Measurements from ENCODE around the gene MMP24OS.
"Not testable (repeated sequence)": the region's sequence is repeated elsewhere in the genome, so short reads cannot be mapped to it uniquely, and the experiment has no call there.

The MMP24OS gene

DNA sequence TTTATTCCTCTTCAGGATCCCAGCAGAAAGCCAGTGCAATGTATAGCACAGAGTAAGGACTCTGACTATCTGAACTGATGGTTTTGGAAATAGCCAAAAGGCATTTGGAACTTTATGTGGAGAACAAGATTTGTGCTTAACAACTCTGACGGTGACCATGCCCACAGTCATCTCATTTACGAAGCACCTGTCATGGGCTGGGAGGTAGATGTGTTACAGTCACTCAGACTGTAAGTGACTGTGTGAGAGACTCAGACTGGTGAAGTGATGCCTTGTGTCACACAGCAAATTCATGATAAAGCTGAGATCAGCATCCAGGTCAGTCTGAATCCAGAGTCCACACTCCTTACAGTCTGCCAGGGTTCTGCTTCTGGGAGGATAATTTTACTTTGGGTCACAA, 38.2 kb upstream of the MMP24OS start:
- no peak for TF ChIP-seq JUND (IDR thresholded peaks at IDR 0.05; ENCODE audit: low read depth)
- in situ Hi-C loops (cut with HindIII; ENCODE audit: low pct_unique_long_range_greater_than_20kb, low sequenced_read_pairs), result no loop called here
- DNase-seq (ENCODE audit: low read depth in 1 of 2, low spot score in 1 of 2), result no peak

DNA sequence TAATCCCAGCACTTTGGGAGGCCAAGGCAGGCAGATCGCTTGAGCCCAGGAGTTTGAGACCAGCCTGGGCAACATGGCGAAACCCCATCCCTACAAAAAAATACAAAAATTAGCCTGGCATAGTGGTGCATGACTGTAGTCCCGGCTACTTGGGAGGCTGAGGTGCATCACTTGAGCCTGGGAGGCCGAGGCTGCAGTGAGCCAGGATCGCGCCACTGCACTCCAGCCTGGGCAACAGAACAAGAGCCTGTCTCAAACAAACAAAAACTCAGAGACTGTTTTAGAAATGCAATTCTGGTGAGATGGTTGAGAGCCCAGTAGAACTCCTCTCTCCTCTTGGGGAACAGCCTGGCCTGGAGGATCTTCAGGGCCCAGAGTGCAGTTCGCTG, 37.7 kb upstream of the MMP24OS start:
- in situ Hi-C loops (cut with HindIII; ENCODE audit: low pct_unique_long_range_greater_than_20kb, low sequenced_read_pairs); DNase-seq (ENCODE audit: low read depth in 1 of 2, low spot score in 1 of 2): not testable (repeated sequence)

DNA sequence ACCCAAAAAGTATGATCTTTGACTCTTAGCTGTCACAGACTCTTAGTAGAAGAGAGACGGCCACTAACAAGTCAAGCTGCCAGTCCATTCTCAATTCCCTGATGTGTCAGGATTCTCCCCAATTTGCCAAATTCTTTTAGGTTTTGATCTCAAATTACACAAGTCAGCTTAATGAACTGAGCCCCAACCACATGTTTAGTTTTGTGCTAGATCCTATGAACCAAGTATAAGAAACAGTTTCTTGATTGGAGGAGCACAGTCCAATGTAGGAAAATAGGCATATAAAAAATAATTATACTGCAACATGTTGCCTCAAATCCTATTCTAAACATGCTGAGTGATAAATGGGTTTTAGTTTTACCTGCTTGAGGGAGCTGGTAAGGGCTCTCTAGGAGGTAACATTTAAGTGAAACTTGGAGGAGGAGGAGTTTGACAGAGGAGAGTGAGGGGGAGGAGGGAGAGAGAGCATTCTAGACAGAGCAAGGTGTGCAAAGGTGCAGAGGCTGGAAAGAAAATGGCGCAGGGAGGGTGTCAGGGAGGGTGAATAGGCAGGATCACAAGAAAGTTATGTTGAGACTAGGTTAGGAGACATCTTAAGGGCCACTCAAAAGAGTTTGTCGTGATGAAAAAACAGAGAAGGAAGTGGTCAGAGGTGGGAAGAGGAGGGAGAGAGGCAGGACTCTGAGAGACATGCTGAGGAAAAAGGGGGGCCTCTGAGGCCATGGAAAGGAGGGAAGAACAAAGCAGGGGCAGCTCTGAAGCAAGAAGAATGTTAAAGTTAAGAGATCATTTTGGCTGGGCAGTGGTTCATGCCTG, 37.1 kb upstream of the MMP24OS start:
- no peak for TF ChIP-seq JUND (IDR thresholded peaks at IDR 0.05; ENCODE audit: low read depth)
- in situ Hi-C loops (cut with HindIII; ENCODE audit: low pct_unique_long_range_greater_than_20kb, low sequenced_read_pairs), result no loop called here
- no peak for DNase-seq (ENCODE audit: low read depth in 1 of 2, low spot score in 1 of 2)

DNA sequence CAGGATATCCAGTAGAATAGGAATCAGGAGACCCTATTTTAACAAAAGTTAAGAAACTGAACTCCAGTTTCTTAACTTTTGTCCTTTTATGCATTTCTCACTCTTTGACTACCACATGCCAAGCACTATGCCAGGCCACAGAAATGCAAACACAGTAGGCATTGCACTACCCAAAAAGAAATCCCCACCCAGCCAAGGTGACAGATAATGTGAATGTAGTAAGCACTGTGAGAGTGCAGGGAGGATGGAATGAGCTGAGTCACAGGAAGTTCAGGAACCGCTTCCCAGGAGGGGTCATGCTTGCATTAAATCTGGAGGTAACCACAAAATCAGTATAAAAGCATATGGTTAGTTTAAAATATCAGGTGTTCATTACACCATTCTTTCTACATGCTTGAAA, 34.4 kb upstream of the MMP24OS start:
- in situ Hi-C loops (cut with HindIII; ENCODE audit: low pct_unique_long_range_greater_than_20kb, low sequenced_read_pairs), result no loop called here
- DNase-seq (ENCODE audit: low read depth in 1 of 2, low spot score in 1 of 2), result no peak

DNA sequence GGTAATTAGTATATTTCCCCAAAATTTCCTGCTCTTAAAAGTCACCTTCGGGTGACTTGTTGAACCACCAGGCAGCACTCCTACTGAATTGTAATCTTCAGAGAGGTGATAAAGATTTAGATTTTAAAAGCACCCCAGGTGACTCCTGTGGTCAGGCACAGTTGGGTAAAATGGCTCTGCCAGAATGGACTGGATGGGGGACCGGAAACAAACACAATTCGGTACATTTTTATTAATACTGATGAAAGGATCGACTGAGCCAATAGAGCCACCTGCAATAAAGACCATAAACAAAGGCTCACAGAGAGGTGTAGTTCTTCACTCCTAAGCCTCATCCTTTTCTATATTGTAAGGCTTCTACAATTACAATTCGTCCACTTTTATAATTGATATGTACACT, 33.9 kb upstream of the MMP24OS start:
- no peak for TF ChIP-seq JUND (IDR thresholded peaks at IDR 0.05; ENCODE audit: low read depth)
- no peak for DNase-seq (ENCODE audit: low read depth in 1 of 2, low spot score in 1 of 2)
- in situ Hi-C loops (cut with HindIII; ENCODE audit: low pct_unique_long_range_greater_than_20kb, low sequenced_read_pairs), result no loop called here

More for the DNA sequence above, 34.4 kb upstream of the MMP24OS start:
- no peak for TF ChIP-seq JUND (IDR thresholded peaks at IDR 0.05; ENCODE audit: low read depth)

DNA sequence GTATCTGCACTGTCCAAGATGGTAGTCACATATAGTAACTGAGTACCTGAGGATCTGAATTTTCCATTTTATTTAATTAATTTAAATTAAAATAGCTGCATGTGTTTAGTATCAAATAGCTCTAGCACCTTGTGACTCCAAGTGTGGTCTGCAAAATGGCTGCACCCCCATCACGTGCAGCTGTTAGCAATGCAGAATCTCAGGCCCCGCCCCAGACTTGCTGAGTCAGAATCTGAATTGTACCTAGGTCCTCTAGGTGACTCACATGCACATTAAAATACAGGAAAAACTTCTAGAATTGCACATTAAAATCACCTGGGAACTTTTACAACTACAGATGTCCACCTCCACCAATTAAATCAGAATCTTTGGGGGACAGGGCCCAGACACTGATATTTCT, 33.5 kb upstream of the MMP24OS start:
- TF ChIP-seq JUND (IDR thresholded peaks at IDR 0.05; ENCODE audit: low read depth), result no peak
- in situ Hi-C loops (cut with HindIII; ENCODE audit: low pct_unique_long_range_greater_than_20kb, low sequenced_read_pairs), result no loop called here
- DNase-seq (ENCODE audit: low read depth in 1 of 2, low spot score in 1 of 2), result no peak

DNA sequence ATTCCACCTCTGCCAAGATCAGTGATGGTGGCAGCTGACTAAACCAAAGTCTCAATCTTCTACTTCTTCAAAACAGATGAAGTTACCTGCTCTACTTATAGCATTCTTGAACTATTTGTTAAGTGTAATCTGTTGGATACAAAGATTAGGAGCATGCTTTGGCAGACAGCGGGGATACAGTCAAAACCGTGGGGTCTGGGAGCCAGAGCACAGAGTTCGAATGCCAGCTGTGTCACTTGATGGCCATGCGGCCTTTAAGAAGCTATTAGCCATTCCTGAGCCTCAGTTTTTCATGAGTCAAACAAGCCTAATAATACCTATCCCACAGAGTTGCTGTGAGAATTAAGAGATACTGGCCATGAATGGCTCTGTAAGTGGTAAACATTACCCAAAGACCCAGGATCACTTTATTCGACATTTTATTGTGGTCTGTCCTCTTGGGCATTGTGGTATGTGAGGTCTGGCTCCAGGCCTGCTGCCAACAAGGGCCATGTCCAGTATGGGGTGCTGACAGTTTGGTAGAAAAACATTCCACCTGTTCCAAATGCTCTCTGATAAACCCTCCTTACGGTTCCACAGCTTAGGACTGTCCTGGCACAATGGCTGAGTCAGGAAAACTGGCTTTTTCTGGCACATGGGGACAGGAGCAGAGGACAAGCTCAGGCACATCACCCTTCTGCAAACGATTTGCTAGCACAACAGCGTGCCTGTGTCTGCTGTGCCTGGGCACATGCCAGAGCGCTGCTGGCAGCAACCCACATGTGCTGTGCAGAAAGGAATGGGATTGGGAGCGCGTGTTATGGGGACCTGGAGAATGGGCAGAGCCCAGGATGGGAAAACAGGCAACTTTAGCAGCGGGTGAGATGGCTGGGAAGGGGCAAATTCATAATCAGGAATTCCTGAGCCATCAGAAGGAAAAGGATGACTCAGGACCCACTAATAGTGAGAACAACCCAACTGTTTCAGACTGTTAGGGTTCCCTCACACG, 30.0 kb upstream of the MMP24OS start:
- in situ Hi-C loops (cut with HindIII; ENCODE audit: low pct_unique_long_range_greater_than_20kb, low sequenced_read_pairs), result no loop called here
- no peak for TF ChIP-seq JUND (IDR thresholded peaks at IDR 0.05; ENCODE audit: low read depth)
- DNase-seq (ENCODE audit: low read depth in 1 of 2, low spot score in 1 of 2), result peak in 1 of 2 experiments; percentile 60

DNA sequence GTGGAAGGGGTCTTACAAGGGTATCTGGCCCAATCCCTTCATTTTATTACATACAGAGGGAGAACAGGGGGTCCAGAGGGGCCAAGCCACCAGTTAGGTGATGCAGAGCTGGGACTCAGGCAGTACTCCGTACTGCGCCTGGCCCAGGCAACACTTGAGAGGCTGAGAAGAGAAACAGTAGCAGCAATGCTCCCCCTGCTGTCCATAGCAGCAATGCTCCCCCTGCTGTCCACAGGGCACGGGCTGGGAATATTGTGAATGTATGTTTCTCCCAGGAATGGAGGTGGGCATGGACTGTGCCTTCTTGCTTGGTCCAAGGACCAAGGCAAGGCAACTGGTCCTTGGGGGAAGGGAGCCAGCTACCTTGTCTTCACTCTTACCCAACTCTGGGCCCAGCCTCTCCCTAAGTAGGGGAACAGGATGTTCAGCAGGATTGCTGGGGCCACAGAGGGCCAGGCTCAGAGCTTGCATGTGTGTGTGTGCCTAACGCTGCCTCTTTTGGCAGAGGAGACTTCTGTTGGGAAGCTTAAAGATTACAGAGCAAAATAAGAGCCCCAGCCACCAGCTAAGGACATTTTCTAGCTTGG, 29.1 kb upstream of the MMP24OS start:
- DNase-seq (ENCODE audit: low read depth in 1 of 2, low spot score in 1 of 2), result peak; percentile 77 to 86
- in situ Hi-C loops (cut with HindIII; ENCODE audit: low pct_unique_long_range_greater_than_20kb, low sequenced_read_pairs), result no loop called here
- no peak for TF ChIP-seq JUND (IDR thresholded peaks at IDR 0.05; ENCODE audit: low read depth)

DNA sequence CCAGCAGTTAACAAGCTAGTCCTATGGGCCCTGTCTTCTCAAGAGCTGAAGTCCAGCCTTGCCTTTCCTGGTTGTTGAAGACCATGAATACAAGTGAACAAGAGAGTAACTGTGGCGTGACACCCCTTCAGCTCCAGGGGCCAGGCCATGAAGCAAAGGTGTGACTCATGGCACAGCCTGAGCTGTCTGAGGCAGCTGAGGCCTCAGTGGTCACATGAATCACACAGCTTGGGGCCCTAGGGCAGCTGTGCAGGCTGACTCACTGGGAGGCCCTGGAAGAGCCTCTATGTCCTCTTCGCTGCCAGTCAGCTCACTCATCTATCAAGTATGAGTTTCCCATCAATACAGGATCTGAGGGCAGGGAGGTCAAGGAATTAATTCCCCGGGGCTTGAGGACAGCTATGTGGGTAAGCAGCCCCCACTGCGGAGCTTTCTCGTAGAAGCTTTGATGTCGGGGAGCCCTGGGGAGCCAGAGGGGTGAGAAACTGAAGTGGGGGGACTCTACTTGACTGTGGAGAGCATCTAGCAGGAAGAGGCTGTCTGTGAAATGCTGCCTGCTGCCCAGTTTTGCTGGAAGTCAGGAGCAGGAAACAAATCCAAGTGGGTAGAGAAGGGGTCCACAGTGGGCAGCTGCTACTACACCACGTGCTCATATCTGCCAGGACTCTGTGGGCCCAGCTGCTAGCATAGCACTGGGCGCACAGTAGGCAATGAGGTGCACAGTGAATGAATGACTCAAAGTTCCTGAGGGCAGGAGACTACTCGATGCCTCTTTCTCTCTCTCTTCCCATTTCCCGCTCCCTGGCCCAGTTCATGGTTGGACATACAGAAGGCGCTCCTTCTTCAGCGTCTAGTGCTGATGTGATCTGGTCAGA, 28.0 kb upstream of the MMP24OS start:
- in situ Hi-C loops (cut with HindIII; ENCODE audit: low pct_unique_long_range_greater_than_20kb, low sequenced_read_pairs), result no loop called here
- TF ChIP-seq JUND (IDR thresholded peaks at IDR 0.05; ENCODE audit: low read depth), result no peak
- peak in 1 of 2 experiments; percentile 47 for DNase-seq (ENCODE audit: low read depth in 1 of 2, low spot score in 1 of 2)

DNA sequence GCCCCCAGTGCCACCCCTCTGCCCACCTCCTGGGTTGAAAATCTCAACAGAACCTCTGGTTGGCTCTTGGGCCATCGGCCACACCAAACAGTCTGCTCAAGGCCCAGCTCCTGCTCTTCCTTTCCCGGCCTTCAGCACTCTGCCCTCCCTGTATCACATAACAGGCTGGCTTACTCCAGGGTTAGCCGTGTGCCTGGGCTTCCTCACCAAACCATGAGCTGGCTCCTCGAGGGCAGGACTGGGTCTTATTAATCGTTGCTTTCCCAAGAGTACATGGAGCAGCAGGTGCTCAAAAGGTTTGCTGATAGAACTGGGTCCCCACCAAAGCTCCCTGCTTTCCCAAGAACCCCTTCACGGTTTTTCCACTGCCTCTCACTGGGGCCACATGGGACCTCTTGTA, 27.0 kb upstream of the MMP24OS start:
- in situ Hi-C loops (cut with HindIII; ENCODE audit: low pct_unique_long_range_greater_than_20kb, low sequenced_read_pairs), result no loop called here
- TF ChIP-seq JUND (IDR thresholded peaks at IDR 0.05; ENCODE audit: low read depth), result no peak

DNA sequence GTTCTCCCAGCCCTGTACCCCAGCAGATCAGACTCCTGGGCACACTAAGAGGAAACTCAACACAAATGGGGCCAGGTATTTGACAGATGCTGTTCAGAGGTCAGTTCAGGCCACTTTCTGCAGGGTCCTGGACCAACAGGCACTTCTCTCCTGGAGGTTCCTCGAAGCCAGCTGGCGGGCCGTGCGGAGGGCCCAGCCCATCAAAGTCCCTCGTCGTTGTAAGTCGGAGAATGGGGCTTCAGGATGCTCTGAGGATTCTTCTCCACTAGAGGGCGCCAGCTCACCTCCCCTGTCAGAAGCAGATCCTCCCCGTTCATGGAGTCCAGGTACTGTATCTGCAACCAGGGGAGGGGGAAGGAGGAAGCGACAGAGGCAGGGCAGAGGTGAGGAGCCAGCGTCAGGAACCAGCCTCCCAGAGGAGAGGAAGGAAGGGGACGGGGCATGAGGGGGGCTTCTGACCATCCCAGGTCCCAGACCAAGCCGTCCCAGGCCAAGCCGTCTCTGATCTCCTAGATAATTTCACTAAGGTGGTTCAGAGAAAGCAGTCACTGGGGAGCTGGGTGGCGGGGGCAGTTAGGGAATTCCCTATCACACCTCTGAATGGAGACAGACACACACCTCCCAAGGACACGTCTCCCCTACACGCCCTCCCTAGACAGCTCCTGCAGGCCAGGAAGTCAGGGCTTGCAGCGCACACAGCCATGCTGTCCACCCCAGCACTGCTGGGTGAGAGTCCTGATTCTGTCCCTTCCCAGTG, 26.0 kb upstream of the MMP24OS start:
- TF ChIP-seq JUND (IDR thresholded peaks at IDR 0.05; ENCODE audit: low read depth), result no peak
- peak; percentile 79 to 92 for DNase-seq (ENCODE audit: low read depth in 1 of 2, low spot score in 1 of 2)
- in situ Hi-C loops (cut with HindIII; ENCODE audit: low pct_unique_long_range_greater_than_20kb, low sequenced_read_pairs), result no loop called here

More for the DNA sequence above, 27.0 kb upstream of the MMP24OS start:
- DNase-seq (ENCODE audit: low read depth in 1 of 2, low spot score in 1 of 2), result no peak
